Measurements from ENCODE around the gene ZNF442.
A peak's percentile ranks its signal among the peaks of the same experiment; 100 is the strongest.
"Not testable (repeated sequence)": the region's sequence is repeated elsewhere in the genome, so short reads cannot be mapped to it uniquely, and the experiment has no call there.

The ZNF442 gene

DNA sequence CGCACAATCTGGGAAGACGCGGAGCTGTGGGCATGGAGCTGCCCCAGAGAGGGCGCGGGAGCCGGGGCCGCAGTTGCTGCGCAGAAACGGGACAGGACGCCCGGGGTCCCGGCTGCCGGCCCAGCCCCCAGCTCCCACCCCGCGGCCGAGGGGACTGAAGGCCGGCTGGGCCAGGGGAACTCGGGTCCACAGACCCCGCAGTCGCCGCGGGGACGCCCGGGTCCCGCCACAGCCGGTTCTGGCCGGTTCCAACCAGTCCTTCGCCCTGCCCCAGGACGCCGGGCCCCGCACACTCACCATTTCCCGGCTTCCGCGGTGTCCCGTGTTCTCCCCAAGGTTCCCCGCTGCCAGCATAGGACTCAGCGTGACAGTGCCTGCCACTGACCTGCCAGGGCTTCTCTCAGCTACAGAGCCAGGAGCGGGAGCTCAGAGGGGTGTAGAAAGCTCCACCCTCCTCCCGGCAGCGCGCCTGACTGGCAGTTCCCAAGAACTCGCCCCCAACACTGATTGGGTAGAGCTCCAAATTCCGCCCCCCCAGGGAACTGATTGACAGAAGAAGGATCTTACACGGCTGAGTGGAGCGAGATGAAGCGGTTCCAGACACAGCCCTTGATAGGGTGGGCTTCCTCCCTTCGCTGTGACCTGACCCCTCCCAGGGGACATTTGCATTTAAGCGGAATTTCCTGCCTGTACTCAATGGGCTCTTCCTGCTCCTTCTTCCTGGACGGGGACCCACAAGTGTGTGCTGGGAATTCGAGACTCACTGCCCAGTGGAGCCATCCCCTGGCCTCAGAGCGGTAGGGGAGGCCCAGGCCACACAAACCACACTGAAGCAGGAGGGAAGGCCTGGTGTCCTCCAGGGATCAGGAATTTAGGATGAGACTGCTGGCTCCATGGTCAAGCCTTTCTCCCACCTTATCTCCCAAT is at the start of gene ZNF442:
ZNF442 (minus strand) TSS at position 448 of the 927 bp plus-strand sequence. CDS start 2,052 bp downstream, outside the sequence.
- FAIRE-seq (peak; percentile 93), DNase-seq (ENCODE audit: extremely low spot score, insufficient read length, low read depth) (peak; percentile 77)

- FAIRE-seq (no peak), DNase-seq (ENCODE audit: extremely low spot score, insufficient read length, low read depth) (no peak)
Observed at GRCh38 chr19:12411893-12412292, 46.4 kb upstream of the ZNF442 start.

- DNase-seq (ENCODE audit: extremely low spot score, insufficient read length, low read depth) (peak; percentile 58), FAIRE-seq (peak; percentile 93)
Observed at GRCh38 chr19:12400633-12401502, 35.4 kb upstream of the ZNF442 start, which contains the start of gene ZNF799. ZNF799 (minus strand) TSS chr19:12401271; CDS start chr19:12401070, 201 bp downstream.

GRCh38 chr19:12399901-12400632 is 34.6 kb upstream of the ZNF442 start:
- FAIRE-seq: peak; percentile 95
- DNase-seq (ENCODE audit: extremely low spot score, insufficient read length, low read depth): not testable (repeated sequence)

DNA sequence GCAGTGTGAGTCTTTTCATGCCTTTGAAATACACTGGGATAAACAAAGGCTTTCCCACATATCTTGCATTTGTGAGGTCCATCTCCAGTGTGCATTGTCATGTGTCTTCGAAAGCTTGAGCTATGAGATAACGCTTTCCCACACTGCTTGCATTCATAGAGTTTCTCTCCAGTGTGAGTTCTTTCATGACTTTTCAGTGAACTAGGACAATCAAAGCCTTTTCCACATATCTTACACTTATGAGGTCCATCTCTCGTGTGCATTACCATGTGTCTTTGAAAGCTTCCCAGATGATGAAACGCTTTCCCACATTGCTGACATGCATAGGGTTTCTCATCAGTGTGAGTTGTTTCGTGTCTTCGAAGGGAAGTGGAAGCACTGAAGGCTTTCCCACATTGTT is 25.7 kb upstream of the ZNF442 start:
- not testable (repeated sequence) for DNase-seq (ENCODE audit: extremely low spot score, insufficient read length, low read depth); FAIRE-seq

- DNase-seq (ENCODE audit: extremely low spot score, insufficient read length, low read depth); FAIRE-seq: not testable (repeated sequence)
Observed at GRCh38 chr19:12386365-12386764, 20.9 kb upstream of the ZNF442 start.

DNA sequence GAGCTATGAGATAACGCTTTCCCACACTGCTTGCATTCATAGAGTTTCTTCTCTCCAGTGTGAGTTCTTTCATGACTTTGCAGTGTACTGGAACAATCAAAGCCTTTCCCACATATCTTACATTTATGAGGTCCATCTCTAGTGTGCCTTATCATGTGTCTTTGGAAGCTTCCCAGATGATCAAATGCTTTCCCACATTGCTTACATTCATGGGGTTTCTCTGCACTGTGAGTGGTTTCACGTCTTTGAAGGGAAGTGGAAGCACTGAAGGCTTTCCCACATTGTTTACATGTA is 14.9 kb upstream of the ZNF442 start:
- FAIRE-seq: no peak

GRCh38 chr19:12379732-12380443 is 14.4 kb upstream of the ZNF442 start:
- no peak for FAIRE-seq
- DNase-seq (ENCODE audit: extremely low spot score, insufficient read length, low read depth): no peak

More for the DNA sequence above, 14.9 kb upstream of the ZNF442 start:
- no peak for DNase-seq (ENCODE audit: extremely low spot score, insufficient read length, low read depth)

- no peak for FAIRE-seq
- no peak for DNase-seq (ENCODE audit: extremely low spot score, insufficient read length, low read depth)
Observed at GRCh38 chr19:12374026-12374425, 8.5 kb upstream of the ZNF442 start.

DNA sequence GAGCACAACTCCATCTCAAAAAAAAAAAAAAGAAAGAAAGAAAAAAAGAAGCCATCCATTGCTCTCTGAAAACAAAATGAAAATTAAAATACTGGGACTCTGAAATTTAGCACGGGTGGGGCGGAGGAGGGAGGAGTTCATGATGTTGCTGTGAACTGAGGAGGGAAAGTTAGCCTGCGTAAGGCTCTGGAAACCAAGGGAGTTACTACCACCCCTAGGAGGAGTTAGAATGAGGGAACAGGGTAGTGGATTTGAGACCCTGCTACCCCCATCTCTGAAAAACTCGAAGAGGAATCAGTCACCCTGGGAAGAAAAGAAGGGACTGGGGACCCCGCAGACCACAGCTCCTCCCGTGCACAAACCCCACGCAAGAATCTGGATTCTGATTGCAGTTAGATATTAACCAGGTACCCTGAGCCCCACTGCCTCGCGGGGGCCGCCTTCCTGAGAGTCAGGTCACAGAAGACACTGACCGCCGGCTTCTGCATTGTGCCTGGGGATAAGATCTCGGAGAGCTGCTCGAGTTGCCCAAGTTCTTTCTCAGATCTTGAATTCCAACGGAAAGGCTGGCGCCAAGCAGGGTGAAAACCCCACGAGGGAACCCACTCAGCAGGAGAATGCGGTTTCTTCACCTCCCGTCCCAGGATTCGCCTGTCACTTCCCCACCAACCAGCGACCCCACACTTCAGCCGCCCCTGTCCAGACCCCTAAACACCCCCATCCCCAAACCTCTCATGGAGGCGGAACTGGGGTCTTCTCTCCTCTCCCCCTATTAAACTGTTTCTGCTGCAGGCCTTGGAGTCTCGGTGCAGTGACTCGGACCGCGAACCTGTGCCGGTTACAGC is 870 bp downstream of the ZNF442 start:
- no peak for FAIRE-seq
- DNase-seq (ENCODE audit: extremely low spot score, insufficient read length, low read depth): no peak

GRCh38 chr19:12362236-12362635 is 3.2 kb downstream of the ZNF442 start:
- not testable (repeated sequence) for FAIRE-seq

GRCh38 chr19:12353375-12353774 is 12.1 kb downstream of the ZNF442 start:
- no peak for DNase-seq (ENCODE audit: extremely low spot score, insufficient read length, low read depth)
- FAIRE-seq: no peak

More at GRCh38 chr19:12362236-12362635, 3.2 kb downstream of the ZNF442 start:
- not testable (repeated sequence) for DNase-seq (ENCODE audit: extremely low spot score, insufficient read length, low read depth)

DNA sequence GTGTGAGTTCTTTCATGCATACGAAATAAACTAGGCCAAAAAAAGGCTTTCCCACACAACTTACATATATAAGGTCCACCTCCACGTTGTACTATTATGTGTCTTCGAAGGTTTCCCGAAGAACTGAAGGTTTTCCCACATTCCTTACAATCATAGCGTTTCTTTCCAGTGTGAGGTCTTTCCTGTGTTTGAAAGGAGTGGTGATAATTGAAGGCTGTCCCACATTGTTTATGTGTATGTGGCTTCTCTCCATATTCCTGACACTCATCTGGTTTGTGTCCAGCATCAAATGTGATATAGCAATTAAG is 14.6 kb downstream of the ZNF442 start:
- DNase-seq (ENCODE audit: extremely low spot score, insufficient read length, low read depth) (no peak), FAIRE-seq (no peak)

GRCh38 chr19:12350185-12350889 is 15.1 kb downstream of the ZNF442 start:
- DNase-seq (ENCODE audit: extremely low spot score, insufficient read length, low read depth) (no peak), FAIRE-seq (no peak)

- DNase-seq (ENCODE audit: extremely low spot score, insufficient read length, low read depth) (no peak), FAIRE-seq (no peak)
Observed at GRCh38 chr19:12346896-12347295, 18.6 kb downstream of the ZNF442 start.

- no peak for DNase-seq (ENCODE audit: extremely low spot score, insufficient read length, low read depth)
- FAIRE-seq: no peak
Observed at GRCh38 chr19:12345197-12345596, 20.3 kb downstream of the ZNF442 start.

- DNase-seq (ENCODE audit: extremely low spot score, insufficient read length, low read depth) (peak; percentile 86), FAIRE-seq (peak; percentile 97)
Observed at GRCh38 chr19:12333162-12334159, 32.0 kb downstream of the ZNF442 start, which contains the start of gene ZNF563. ZNF563 (minus strand) TSS chr19:12333633; CDS start chr19:12333482, 151 bp downstream.
